Endothelial cell of umbilical vein (primary cell): ENCODE measurements around the gene KCNJ2. TPM values are rescaled to one million over a fixed set of nuclear protein-coding genes. Genes with fewer than 3 reads are reported as not detected.

Experiments
- BruUV-seq: library from RNA; stranded (reverse); fragments of 400-500 nt; replicated peaks from 2 replicates; lab custom pipeline; 2021; lab: Mats Ljungman, UMichigan
- CTCF ChIA-PET: fragments of 300-600, 350-600 bp; sonication (Branson Sonifier 250); formaldehyde crosslinking; loops from one replicate; lab custom pipeline; 2021; ENCODE audit warnings: antibody characterized with exemption, inconsistent platforms; lab: Charles Lee
- POLR2A ChIA-PET: fragments of 300-600, 350-600 bp; sonication (Branson Sonifier 250); formaldehyde crosslinking; loops from one replicate; lab custom pipeline; 2021; ENCODE audit warnings: antibody characterized with exemption, inconsistent platforms; lab: Charles Lee
- DNase-seq: peaks from one replicate; pipeline ENCODE4 v3.0.0-alpha.2; 2011; ENCODE audit warnings: low read depth, low spot score
- FAIRE-seq: peaks from 2 replicates; lab custom pipeline; 2011; peaks lifted over from hg19 to GRCh38; lab: Jason Lieb, UNC
- H2AFZ ChIP-seq: 2 replicates; pipeline ENCODE4 v1.6.0; 2012; ENCODE audit warnings: low read depth, low read length, control low read depth, inconsistent platforms
- H3K27ac ChIP-seq: 2 replicates; pipeline ENCODE4 v1.5.1; 2011; ENCODE audit warnings: low read depth, mild to moderate bottlenecking, control low read depth, low read length, moderate library complexity; ENCODE audit not compliant: insufficient read depth
- H3K27me3 ChIP-seq, 2 experiments: 2 replicates each; pipeline versions ENCODE4 v1.6.0 to v1.6.1; 2011; ENCODE audit warnings: low read length in 2 of 2, mixed read lengths in 1 of 2; ENCODE audit not compliant: control insufficient read depth in 2 of 2, insufficient read depth in 2 of 2
- H3K36me3 ChIP-seq, 2 experiments: 2 replicates in 1 of 2; 3 replicates in 1 of 2; pipeline ENCODE4 v1.5.1; 2011; ENCODE audit warnings: low read length in 2 of 2, mild to moderate bottlenecking in 1 of 2, moderate library complexity in 1 of 2; ENCODE audit not compliant: control insufficient read depth in 2 of 2, insufficient read depth in 2 of 2; ENCODE audit errors: extremely low read depth in 1 of 2
- H3K4me1 ChIP-seq: 3 replicates; pipeline ENCODE4 v1.5.1; 2011; ENCODE audit warnings: mild to moderate bottlenecking, low read length; ENCODE audit not compliant: control insufficient read depth, insufficient read depth; ENCODE audit errors: extremely low read depth
- H3K4me2 ChIP-seq: 2 replicates; pipeline ENCODE4 v1.6.1; 2011; ENCODE audit warnings: low read length, control low read depth, mixed read lengths; ENCODE audit not compliant: insufficient read depth
- H3K4me3 ChIP-seq, 3 experiments: fragments of 200-600 bp in 1 of 3; sonication (generic), shearing (Covaris generic) in 1 of 3; replicated peaks in 1 of 3; 2 replicates each; pipeline ENCODE4 v1.5.1; 2011 to 2016; ENCODE audit warnings: control low read depth in 3 of 3, low read length in 3 of 3, mild to moderate bottlenecking in 2 of 3, inconsistent platforms in 1 of 3, low read depth in 1 of 3, moderate library complexity in 1 of 3; ENCODE audit not compliant: insufficient read depth in 1 of 3
- H3K79me2 ChIP-seq: 2 replicates; pipeline ENCODE4 v1.6.0; 2012; ENCODE audit warnings: low read length, inconsistent platforms; ENCODE audit not compliant: control insufficient read depth, insufficient read depth
- H3K9ac ChIP-seq: replicated peaks from 2 replicates; pipeline ENCODE3; 2011; ENCODE audit warnings: low read length, control low read depth; ENCODE audit not compliant: insufficient read depth; ENCODE audit errors: extremely low read depth
- H3K9me1 ChIP-seq: replicated peaks from 3 replicates; pipeline ENCODE4 v1.6.0; 2011; ENCODE audit warnings: mild to moderate bottlenecking, low read length; ENCODE audit not compliant: control insufficient read depth, insufficient read depth; ENCODE audit errors: extremely low read depth
- H3K9me3 ChIP-seq: replicated peaks from 2 replicates; pipeline ENCODE4 v1.5.1; 2012; ENCODE audit warnings: low read length, inconsistent platforms; ENCODE audit not compliant: control insufficient read depth, insufficient read depth
- H4K20me1 ChIP-seq: replicated peaks from 2 replicates; pipeline ENCODE3; 2011; ENCODE audit warnings: mild to moderate bottlenecking, low read length; ENCODE audit not compliant: control insufficient read depth, insufficient read depth; ENCODE audit errors: extremely low read depth
- CTCF ChIP-seq, 2 donors: IDR thresholded peaks; 1 replicate in 1 of 2; 2 replicates in 1 of 2; pipeline ENCODE4 v1.5.1; 2011; ENCODE audit warnings: low read length in 2 of 2, mild to moderate bottlenecking in 2 of 2, moderate library complexity in 2 of 2, control low read depth in 1 of 2, inconsistent platforms in 1 of 2, low read depth in 1 of 2; ENCODE audit not compliant: insufficient read depth in 1 of 2; ENCODE audit errors: extremely low read depth in 1 of 2
- EZH2 ChIP-seq: IDR thresholded peaks from 2 replicates; pipeline ENCODE4 v1.6.1; 2012; ENCODE audit warnings: borderline replicate concordance, low read depth, mild to moderate bottlenecking, moderate library complexity, low read length, inconsistent platforms; ENCODE audit not compliant: severe bottlenecking
- FOS ChIP-seq: IDR thresholded peaks from 2 replicates; pipeline ENCODE4 v1.6.1; 2011; ENCODE audit warnings: mild to moderate bottlenecking, low read length, moderate library complexity, borderline replicate concordance; ENCODE audit not compliant: insufficient read depth
- GATA2 ChIP-seq: IDR thresholded peaks from 2 replicates; pipeline ENCODE4 v1.7.0; 2011; ENCODE audit warnings: low read depth, mild to moderate bottlenecking, moderate library complexity, mixed read lengths, low read length; ENCODE audit not compliant: insufficient read length, insufficient read depth
- JUN ChIP-seq: IDR thresholded peaks from 2 replicates; pipeline ENCODE4 v1.6.1; 2011; ENCODE audit warnings: borderline replicate concordance, low read depth; ENCODE audit not compliant: insufficient read length, insufficient read depth
- MAX ChIP-seq: IDR thresholded peaks from 2 replicates; pipeline ENCODE4 v1.6.1; 2011; ENCODE audit not compliant: insufficient read depth, insufficient read length
- MYC ChIP-seq: IDR thresholded peaks from one replicate; pipeline ENCODE4 v1.6.1; 2011; ENCODE audit warnings: mild to moderate bottlenecking, low read depth, low read length
- POLR2A ChIP-seq: IDR thresholded peaks from 2 replicates; pipeline ENCODE4 v1.6.1; 2012; ENCODE audit warnings: low read depth, mild to moderate bottlenecking, control low read depth, low read length
- POLR2AphosphoS5 ChIP-seq: IDR thresholded peaks from 2 replicates; pipeline ENCODE4 v1.6.1; 2012; ENCODE audit warnings: low read depth, mild to moderate bottlenecking, control low read depth, low read length, moderate library complexity; ENCODE audit not compliant: insufficient read depth
- dilution Hi-C: fragments of 300-500 bp; cut with MboI; formaldehyde crosslinking; loops from one replicate; pipeline ENCODE4 v1.15.0; 2019; ENCODE audit warnings: low sequenced_read_pairs; ENCODE audit not compliant: extremely low pct_ligation_motif_present
- intact Hi-C: fragments of 100-400 bp; cut with micrococcal nuclease; formaldehyde crosslinking; loops from one replicate; pipeline ENCODE4 v1.10.0; 2022
- polyA plus RNA-seq, 4 experiments: library from polyadenylated mRNA; depleted of rRNA in 3 of 4; stranded (reverse) in 3 of 4; unstranded in 1 of 4; fragments of >200 nt; gene quantifications; 2 replicates each; pipeline versions ENCODE4 v1.2.1 to v1.2.3, GENCODE V29; 2011 to 2012; ENCODE audit warnings: missing spikeins in 1 of 4
- total RNA-seq: library from RNA; stranded (reverse); gene quantifications from 2 replicates; pipeline ENCODE4 v1.2.3, GENCODE V29; 2021

Gene KCNJ2
- total and polyA plus RNA-seq, 2 donors (not counting 3 experiments of a cell fraction or from before 2014, with no cell fraction given), result 8.3 to 11.5 TPM

GRCh38 chr17:70202840-70203239 lies 33.5 kb downstream of the KCNJ2 start:
- intact Hi-C loops (loop anchor here (5.0 kb wide), 1 partner anchor 39 kb away; no protein-coding TSS in a partner anchor), dilution Hi-C loops (no loop called here)
- CTCF ChIA-PET, result no interaction called here
- Histone ChIP-seq H3K4me1 (no peaks in the 10 kb centered on the region), H3K9ac (no peak overlapping the region), H3K27me3 (no peaks in the 10 kb centered on the region), H3K9me1 (no peaks in the 10 kb centered on the region), H4K20me1 (no peaks in the 10 kb centered on the region), H2AFZ (no peak overlapping the region), H3K27ac (no peak overlapping the region), H3K36me3 (no peaks in the 10 kb centered on the region), H3K4me3 (no peak overlapping the region), H3K4me2 (no peak overlapping the region), H3K9me3 (no peaks in the 10 kb centered on the region), H3K79me2 (no peaks in the 10 kb centered on the region)
- BruUV-seq, result no TSS peak
- TF ChIP-seq MYC (no peak), POLR2AphosphoS5 (no peak), GATA2 (no peak), CTCF (IDR thresholded peaks at IDR 0.05; ENCODE audit: extremely low read depth in 1 of 2, insufficient read depth in 1 of 2, low read depth in 1 of 2, low read length in 2 of 2) (no peak), MAX (no peak), FOS (no peak), JUN (no peak), POLR2A (no peak), EZH2 (no peak)
- POLR2A ChIA-PET, result no interaction called here
- FAIRE-seq (no peak), DNase-seq (no peak)
